ENCODE measurements around the gene ZNF407. TPM values are rescaled to one million over a fixed set of nuclear protein-coding genes. Genes with fewer than 3 reads are reported as not detected.

Gene ZNF407
- total RNA-seq, 4 donors from 2014 or later: 18.1 to 29.1 (median 19.7) TPM

- Histone ChIP-seq H3K27me3 (no peaks in the 10 kb centered on the region), H3K36me3 (peaks cover 0 to 15% of the 10 kb centered on the region in 2 donors), H3K4me3 (no peak overlapping the region), H3K27ac (no peak overlapping the region), H3K4me1 (no peaks in the 10 kb centered on the region), H3K9me3 (no peaks in the 10 kb centered on the region)
- no peak for ATAC-seq
- 83 to 84% methylated on average over 10 to 13 of the region's 13 CpGs for WGBS, 2 donors (ENCODE audit: low coverage in 1 of 2)
- no peak for TF ChIP-seq CTCF (IDR thresholded peaks at IDR 0.05)
- no peak for TF ChIP-seq POLR2A (IDR thresholded peaks at IDR 0.05)
- TF ChIP-seq POLR2AphosphoS5 (IDR thresholded peaks at IDR 0.05): no peak
- TF ChIP-seq EP300 (IDR thresholded peaks at IDR 0.05): no peak
These were observed 323.6 kb downstream of the ZNF407 start for GRCh38 chr18:74921057-74921820.

GRCh38 chr18:74926051-74926450 lies 328.4 kb downstream of the ZNF407 start:
- ATAC-seq: no peak
- Histone ChIP-seq H3K4me3 (no peak overlapping the region), H3K36me3 (peaks cover 0 to 13% of the 10 kb centered on the region in 2 donors), H3K9me3 (no peaks in the 10 kb centered on the region), H3K4me1 (no peaks in the 10 kb centered on the region), H3K27ac (no peak overlapping the region), H3K27me3 (no peaks in the 10 kb centered on the region)
- TF ChIP-seq CTCF (IDR thresholded peaks at IDR 0.05) (no peak), POLR2A (IDR thresholded peaks at IDR 0.05) (no peak), EP300 (IDR thresholded peaks at IDR 0.05) (no peak), POLR2AphosphoS5 (IDR thresholded peaks at IDR 0.05) (no peak)
- 79 to 100% methylated on average over 2 of the region's 2 CpGs for WGBS, 2 donors (ENCODE audit: low coverage in 1 of 2)

- 91 to 94% methylated on average over 4 of the region's 4 CpGs for WGBS, 2 donors (ENCODE audit: low coverage in 1 of 2)
- ATAC-seq: no peak
- no peaks in the 10 kb centered on the region for H3K9me3 ChIP-seq
These were observed 330.7 kb downstream of the ZNF407 start for GRCh38 chr18:74928194-74928968.

GRCh38 chr18:74929110-74929509 lies 331.4 kb downstream of the ZNF407 start:
- H3K4me3 ChIP-seq: no peak overlapping the region
- H3K27me3 ChIP-seq: no peaks in the 10 kb centered on the region
- 84 to 85% methylated on average over 5 to 11 of the region's 11 CpGs for WGBS, 2 donors (ENCODE audit: low coverage in 1 of 2)
- H3K4me1 ChIP-seq: no peaks in the 10 kb centered on the region
- H3K36me3 ChIP-seq: peaks cover 0 to 11% of the 10 kb centered on the region in 2 donors
- no peak for TF ChIP-seq POLR2AphosphoS5 (IDR thresholded peaks at IDR 0.05)
- no peak for TF ChIP-seq POLR2A (IDR thresholded peaks at IDR 0.05)
- TF ChIP-seq CTCF (IDR thresholded peaks at IDR 0.05): no peak
- TF ChIP-seq EP300 (IDR thresholded peaks at IDR 0.05): no peak
- H3K9me3 ChIP-seq: no peaks in the 10 kb centered on the region
- ATAC-seq: no peak
- H3K27ac ChIP-seq: no peak overlapping the region

More at GRCh38 chr18:74928194-74928968, 330.7 kb downstream of the ZNF407 start:
- Histone ChIP-seq H3K4me1 (no peaks in the 10 kb centered on the region), H3K4me3 (no peak overlapping the region), H3K36me3 (peaks cover 0 to 11% of the 10 kb centered on the region in 2 donors), H3K27me3 (no peaks in the 10 kb centered on the region), H3K27ac (no peak overlapping the region)
- TF ChIP-seq EP300 (IDR thresholded peaks at IDR 0.05) (no peak), POLR2AphosphoS5 (IDR thresholded peaks at IDR 0.05) (no peak), CTCF (IDR thresholded peaks at IDR 0.05) (no peak), POLR2A (IDR thresholded peaks at IDR 0.05) (no peak)

Data from gastroesophageal sphincter (tissue), 4 donors.